ENCODE measurements around the gene ANXA6.
A peak's percentile ranks its signal among the peaks of the same experiment; 100 is the strongest.

The ANXA6 gene

DNA sequence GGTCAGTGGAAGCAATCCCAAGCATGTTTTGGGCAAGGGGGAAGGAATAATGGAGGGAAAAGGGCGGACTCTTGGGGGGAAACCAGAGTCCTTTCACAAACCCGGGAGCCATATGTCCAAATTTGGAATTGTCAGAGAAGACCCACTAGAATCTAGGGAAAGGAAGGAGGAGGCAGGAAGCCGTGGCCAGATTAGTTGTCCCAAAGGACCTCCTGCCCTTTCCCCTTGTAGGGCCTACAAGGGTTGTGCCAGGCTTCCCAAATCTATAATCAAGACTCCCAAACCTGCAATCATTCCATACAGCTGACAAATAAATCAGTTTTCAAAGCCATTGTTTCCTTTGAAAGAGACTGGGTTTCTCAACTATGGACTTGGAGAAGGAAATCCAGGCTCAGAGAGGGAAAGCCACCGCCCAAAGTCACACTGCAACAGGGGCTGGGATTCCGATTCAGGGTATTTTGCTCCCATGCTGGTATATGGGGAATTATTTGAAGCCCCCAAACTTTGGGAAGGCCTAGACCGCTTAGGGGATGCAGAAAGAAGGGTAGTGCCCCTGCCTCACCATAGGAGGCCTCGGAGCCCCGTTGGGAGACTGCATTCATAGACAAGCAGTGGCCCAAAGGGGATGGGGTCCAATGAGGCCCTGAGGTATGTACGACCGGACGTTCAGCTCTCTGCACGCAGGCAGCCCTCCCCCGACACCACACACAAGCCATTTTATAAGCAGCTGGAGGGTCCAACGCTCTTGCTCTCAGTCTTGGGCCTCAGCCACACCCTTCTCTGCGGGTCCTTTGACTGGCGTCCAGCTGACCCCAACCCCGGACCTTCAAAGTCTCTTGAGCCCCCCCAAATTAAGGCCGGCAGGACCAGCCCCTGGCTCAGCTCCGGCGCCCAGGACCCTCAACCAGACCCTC is 815 bp downstream of the ANXA6 start:
- no peaks in the 10 kb centered on the region for H3K27me3 ChIP-seq (ENCODE audit: insufficient read depth, low read depth)
- H3K4me1 ChIP-seq (ENCODE audit: low read depth, poor library complexity, severe bottlenecking): peaks cover 52% of the 10 kb centered on the region
- no peak overlapping the region for H3K4me3 ChIP-seq (IDR thresholded peaks at IDR 0.05; ENCODE audit: insufficient read depth, low read depth, low read length)
- TF ChIP-seq, protein P1, sequence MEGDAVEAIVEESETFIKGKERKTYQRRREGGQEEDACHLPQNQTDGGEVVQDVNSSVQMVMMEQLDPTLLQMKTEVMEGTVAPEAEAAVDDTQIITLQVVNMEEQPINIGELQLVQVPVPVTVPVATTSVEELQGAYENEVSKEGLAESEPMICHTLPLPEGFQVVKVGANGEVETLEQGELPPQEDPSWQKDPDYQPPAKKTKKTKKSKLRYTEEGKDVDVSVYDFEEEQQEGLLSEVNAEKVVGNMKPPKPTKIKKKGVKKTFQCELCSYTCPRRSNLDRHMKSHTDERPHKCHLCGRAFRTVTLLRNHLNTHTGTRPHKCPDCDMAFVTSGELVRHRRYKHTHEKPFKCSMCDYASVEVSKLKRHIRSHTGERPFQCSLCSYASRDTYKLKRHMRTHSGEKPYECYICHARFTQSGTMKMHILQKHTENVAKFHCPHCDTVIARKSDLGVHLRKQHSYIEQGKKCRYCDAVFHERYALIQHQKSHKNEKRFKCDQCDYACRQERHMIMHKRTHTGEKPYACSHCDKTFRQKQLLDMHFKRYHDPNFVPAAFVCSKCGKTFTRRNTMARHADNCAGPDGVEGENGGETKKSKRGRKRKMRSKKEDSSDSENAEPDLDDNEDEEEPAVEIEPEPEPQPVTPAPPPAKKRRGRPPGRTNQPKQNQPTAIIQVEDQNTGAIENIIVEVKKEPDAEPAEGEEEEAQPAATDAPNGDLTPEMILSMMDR (conservative IDR thresholded peaks at IDR 0.05; ENCODE audit: low read depth, low read length): no peak
- peaks cover 67% of the 10 kb centered on the region for H3K79me2 ChIP-seq (ENCODE audit: insufficient read depth, low read depth)
- H3K36me3 ChIP-seq (ENCODE audit: insufficient read depth): no peaks in the 10 kb centered on the region
- H3K27ac ChIP-seq: peak overlapping the region; percentile 62
- no peaks in the 10 kb centered on the region for H4K20me1 ChIP-seq (ENCODE audit: insufficient read depth)
- H2AFZ ChIP-seq (ENCODE audit: low read depth): peak overlapping the region; percentile 69; the same call in 1 of the 2 replicates
- peak overlapping the region; percentile 91 for H3K4me2 ChIP-seq
- peak overlapping the region; percentile 71 for H3K9ac ChIP-seq

DNA sequence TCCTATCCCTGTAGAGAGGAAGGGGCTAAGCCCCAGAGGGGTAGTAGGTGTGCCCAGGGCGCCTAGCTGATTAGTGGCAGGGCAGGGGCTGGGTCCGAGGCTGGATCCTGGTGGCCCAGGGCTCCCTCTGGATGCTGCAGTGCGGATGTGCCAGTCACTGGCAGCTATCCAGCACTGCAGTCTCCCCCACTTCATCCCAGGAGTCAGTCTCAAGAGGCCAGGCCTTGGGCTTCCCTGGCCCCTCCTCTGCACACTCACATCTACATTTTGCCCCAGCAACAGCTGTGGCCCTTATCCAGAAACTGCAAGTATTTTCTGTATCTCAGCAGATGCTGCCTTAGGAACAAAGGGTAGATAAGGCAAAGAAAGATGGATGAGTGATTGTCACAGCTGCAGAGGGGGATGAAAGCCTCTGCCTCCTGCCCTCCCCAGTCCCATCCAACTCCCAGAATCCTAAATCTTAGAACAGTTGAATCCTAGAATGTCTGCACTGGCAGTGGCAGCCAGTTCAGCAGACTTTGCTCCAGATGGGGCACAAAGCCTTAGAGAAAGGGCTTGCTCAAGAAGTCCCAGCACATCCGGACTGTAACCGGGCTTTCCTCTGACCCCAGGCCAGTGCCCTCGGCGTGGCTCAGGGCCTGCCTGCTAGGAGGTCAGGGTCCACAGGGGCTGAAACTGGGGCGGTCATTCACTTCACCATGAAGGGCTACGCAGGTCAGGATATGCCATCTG is 1.6 kb downstream of the ANXA6 start:
- TF ChIP-seq, protein P1 (conservative IDR thresholded peaks at IDR 0.05; ENCODE audit: low read depth, low read length): no peak
- H3K4me3 ChIP-seq (IDR thresholded peaks at IDR 0.05; ENCODE audit: insufficient read depth, low read depth, low read length): no peak overlapping the region

DNA sequence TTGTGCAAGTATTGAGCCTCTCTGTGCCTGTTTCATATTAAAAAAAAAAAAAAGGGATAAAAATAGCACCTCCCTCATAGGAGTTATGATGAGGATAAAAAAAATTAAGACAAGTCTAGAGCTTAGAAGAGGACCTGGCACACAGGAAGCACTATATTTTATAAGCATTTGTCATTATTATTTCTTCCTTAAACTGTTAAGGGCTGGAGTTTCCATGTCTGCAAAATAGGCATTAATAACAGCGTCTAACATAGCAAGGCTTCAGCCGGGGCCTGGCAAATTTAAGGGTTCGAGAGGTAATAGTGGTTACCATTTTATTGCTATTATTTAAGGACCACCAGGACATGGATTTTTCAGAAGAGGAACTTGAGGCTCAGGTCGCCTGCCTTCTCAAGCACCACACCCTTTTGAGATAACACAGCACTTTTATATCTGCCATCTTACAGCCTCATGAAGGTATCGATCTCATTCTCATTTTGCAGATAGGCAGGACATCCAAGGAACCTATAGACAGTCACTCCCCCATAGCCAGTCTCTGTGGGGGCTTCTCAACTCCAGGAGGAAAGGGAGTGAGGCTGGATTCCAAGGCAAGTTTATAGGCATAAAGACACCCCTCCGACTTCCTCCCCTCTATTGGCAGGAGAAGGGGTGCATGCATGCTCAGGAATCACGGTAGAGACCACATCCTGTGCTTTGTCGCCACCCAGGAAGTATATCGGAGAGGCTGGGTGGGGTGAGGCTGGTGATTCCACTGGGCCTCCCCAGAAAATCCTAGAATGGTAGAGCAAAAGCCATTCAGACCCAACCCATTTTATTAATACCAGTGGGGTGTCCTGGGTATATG is 2.4 kb downstream of the ANXA6 start:
- Histone ChIP-seq H2AFZ (ENCODE audit: low read depth) (no peak overlapping the region; the same call in 1 of the 2 replicates), H3K9ac (peak overlapping the region; percentile 71; the same call in 1 of the 2 replicates), H3K36me3 (ENCODE audit: insufficient read depth) (no peaks in the 10 kb centered on the region), H3K4me2 (peak overlapping the region; percentile 91), H3K4me1 (ENCODE audit: low read depth, poor library complexity, severe bottlenecking) (peaks cover 68% of the 10 kb centered on the region), H4K20me1 (ENCODE audit: insufficient read depth) (no peaks in the 10 kb centered on the region), H3K27ac (peak overlapping the region; percentile 62; the same call in 1 of the 2 replicates), H3K79me2 (ENCODE audit: insufficient read depth, low read depth) (peaks cover 72% of the 10 kb centered on the region), H3K4me3 (IDR thresholded peaks at IDR 0.05; ENCODE audit: insufficient read depth, low read depth, low read length) (no peak overlapping the region), H3K27me3 (ENCODE audit: insufficient read depth, low read depth) (no peaks in the 10 kb centered on the region)
- TF ChIP-seq, protein P1 (conservative IDR thresholded peaks at IDR 0.05; ENCODE audit: low read depth, low read length): no peak

More for the DNA sequence above, 1.6 kb downstream of the ANXA6 start:
- Histone ChIP-seq H2AFZ (ENCODE audit: low read depth) (no peak overlapping the region; the same call in 1 of the 2 replicates), H3K9ac (peak overlapping the region; percentile 71; the same call in 1 of the 2 replicates), H3K4me2 (peak overlapping the region; percentile 91), H3K79me2 (ENCODE audit: insufficient read depth, low read depth) (peaks cover 70% of the 10 kb centered on the region), H3K27ac (peak overlapping the region; percentile 62), H3K4me1 (ENCODE audit: low read depth, poor library complexity, severe bottlenecking) (peaks cover 60% of the 10 kb centered on the region), H4K20me1 (ENCODE audit: insufficient read depth) (no peaks in the 10 kb centered on the region), H3K36me3 (ENCODE audit: insufficient read depth) (no peaks in the 10 kb centered on the region), H3K27me3 (ENCODE audit: insufficient read depth, low read depth) (no peaks in the 10 kb centered on the region)

DNA sequence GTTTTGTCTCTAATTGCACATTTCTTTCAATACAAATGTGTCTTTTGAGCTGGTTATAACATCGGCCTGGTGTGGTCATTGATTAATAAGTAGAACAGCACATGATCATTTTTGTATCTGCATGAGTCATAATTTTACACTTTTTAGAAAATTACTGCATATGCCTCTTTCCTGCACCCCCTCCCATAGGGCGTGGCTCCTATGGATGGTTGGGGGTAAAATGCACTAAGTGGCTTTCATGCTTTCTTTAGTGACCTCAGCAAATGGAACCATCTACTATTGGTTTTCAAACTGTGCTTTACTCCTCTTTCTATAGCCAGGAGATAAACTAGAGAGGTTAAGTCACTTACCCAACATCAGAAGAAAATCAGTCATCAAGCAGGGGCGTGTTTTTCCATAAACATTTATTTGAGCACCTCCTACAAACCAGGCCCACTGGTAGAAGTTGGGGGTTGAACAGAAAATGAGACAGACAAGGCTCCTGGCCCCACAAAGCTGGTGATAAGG is 3.8 kb downstream of the ANXA6 start:
- Histone ChIP-seq H3K79me2 (ENCODE audit: insufficient read depth, low read depth) (peaks cover 84% of the 10 kb centered on the region), H3K9ac (no peak overlapping the region), H3K4me2 (peak overlapping the region; percentile 15; the same call in 1 of the 2 replicates), H4K20me1 (ENCODE audit: insufficient read depth) (no peaks in the 10 kb centered on the region), H3K27me3 (ENCODE audit: insufficient read depth, low read depth) (no peaks in the 10 kb centered on the region), H3K27ac (no peak overlapping the region), H2AFZ (ENCODE audit: low read depth) (no peak overlapping the region), H3K4me3 (IDR thresholded peaks at IDR 0.05; ENCODE audit: insufficient read depth, low read depth, low read length) (no peak overlapping the region), H3K4me1 (ENCODE audit: low read depth, poor library complexity, severe bottlenecking) (peaks cover 81% of the 10 kb centered on the region), H3K36me3 (ENCODE audit: insufficient read depth) (no peaks in the 10 kb centered on the region)
- TF ChIP-seq, protein P1 (conservative IDR thresholded peaks at IDR 0.05; ENCODE audit: low read depth, low read length): no peak
